IMR-90 (cell line): ENCODE measurements around the gene IGF2R.

Experiments used
- CEBPB ChIP-seq: IDR thresholded peaks from 2 replicates; pipeline ENCODE4 v1.6.1; 2012; ENCODE audit warnings: low read depth, low read length, improper control_type of control experiment
- MXI1 ChIP-seq: IDR thresholded peaks from 2 replicates; pipeline ENCODE4 v1.6.1; 2012; ENCODE audit warnings: low read depth, mild to moderate bottlenecking, low read length, moderate library complexity, borderline replicate concordance
- POLR2A ChIP-seq: IDR thresholded peaks from 2 replicates; pipeline ENCODE4 v1.6.1; 2012; ENCODE audit warnings: mild to moderate bottlenecking, low read depth, low read length
- RAD21 ChIP-seq: IDR thresholded peaks from 2 replicates; pipeline ENCODE4 v1.6.1; 2012; ENCODE audit warnings: low read length, improper control_type of control experiment
- RCOR1 ChIP-seq: IDR thresholded peaks from 2 replicates; pipeline ENCODE4 v1.6.1; 2012; ENCODE audit warnings: mild to moderate bottlenecking, low read length, improper control_type of control experiment; ENCODE audit not compliant: insufficient replicate concordance
- RFX5 ChIP-seq: IDR thresholded peaks from 2 replicates; pipeline ENCODE4 v1.8.0; 2012; ENCODE audit warnings: low read depth, mild to moderate bottlenecking, low read length, moderate library complexity
- TF ChIP-seq, protein P1 (sequence below): conservative IDR thresholded peaks from 2 replicates; pipeline ENCODE4 v1.5.1; 2012; ENCODE audit warnings: mild to moderate bottlenecking, low read depth, low read length, improper control_type of control experiment
- TF ChIP-seq, protein P2 (sequence below): fragments of 150-350 bp; IDR thresholded peaks from 2 replicates; pipeline ENCODE4 v1.6.1; 2017; ENCODE audit warnings: mild to moderate bottlenecking, antibody characterized with exemption, low read length, low read depth

DNA sequence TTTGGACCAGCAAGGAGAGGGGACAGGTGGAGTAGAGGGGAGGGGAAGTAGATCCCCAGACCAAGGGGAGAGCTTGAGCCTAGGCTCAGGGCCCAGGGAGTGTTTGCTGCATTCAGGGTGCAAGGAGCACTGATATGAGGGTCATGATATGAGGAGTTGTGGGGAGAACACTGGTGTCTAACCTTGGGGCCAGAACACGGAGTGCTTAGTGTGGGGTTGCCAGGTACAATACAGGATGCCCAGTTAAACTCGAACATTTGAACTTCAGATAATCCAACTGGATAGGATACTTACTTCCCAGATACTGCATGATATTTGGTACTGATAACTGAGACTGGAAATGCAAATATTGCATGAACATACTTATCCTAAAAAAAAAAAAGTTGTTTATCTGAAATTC, 155.1 kb downstream of the IGF2R start:
- TF ChIP-seq, protein P1, sequence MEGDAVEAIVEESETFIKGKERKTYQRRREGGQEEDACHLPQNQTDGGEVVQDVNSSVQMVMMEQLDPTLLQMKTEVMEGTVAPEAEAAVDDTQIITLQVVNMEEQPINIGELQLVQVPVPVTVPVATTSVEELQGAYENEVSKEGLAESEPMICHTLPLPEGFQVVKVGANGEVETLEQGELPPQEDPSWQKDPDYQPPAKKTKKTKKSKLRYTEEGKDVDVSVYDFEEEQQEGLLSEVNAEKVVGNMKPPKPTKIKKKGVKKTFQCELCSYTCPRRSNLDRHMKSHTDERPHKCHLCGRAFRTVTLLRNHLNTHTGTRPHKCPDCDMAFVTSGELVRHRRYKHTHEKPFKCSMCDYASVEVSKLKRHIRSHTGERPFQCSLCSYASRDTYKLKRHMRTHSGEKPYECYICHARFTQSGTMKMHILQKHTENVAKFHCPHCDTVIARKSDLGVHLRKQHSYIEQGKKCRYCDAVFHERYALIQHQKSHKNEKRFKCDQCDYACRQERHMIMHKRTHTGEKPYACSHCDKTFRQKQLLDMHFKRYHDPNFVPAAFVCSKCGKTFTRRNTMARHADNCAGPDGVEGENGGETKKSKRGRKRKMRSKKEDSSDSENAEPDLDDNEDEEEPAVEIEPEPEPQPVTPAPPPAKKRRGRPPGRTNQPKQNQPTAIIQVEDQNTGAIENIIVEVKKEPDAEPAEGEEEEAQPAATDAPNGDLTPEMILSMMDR: no peak
- TF ChIP-seq RAD21 (no peak), RFX5 (no peak), POLR2A (no peak), RCOR1 (no peak), CEBPB (no peak), MXI1 (no peak)
- TF ChIP-seq, protein P2, sequence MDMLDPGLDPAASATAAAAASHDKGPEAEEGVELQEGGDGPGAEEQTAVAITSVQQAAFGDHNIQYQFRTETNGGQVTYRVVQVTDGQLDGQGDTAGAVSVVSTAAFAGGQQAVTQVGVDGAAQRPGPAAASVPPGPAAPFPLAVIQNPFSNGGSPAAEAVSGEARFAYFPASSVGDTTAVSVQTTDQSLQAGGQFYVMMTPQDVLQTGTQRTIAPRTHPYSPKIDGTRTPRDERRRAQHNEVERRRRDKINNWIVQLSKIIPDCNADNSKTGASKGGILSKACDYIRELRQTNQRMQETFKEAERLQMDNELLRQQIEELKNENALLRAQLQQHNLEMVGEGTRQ: no peak
